BJ (cell line): ENCODE measurements around the gene MAT2A. TPM values are rescaled to one million over a fixed set of nuclear protein-coding genes. Genes with fewer than 3 reads are reported as not detected.
A peak's percentile ranks its signal among the peaks of the same experiment; 100 is the strongest.

Experiments
- CTCF ChIA-PET: fragments of 350-600 bp; formaldehyde crosslinking; extraction: SDS; loops from one replicate; lab custom pipeline; 2021; ENCODE audit warnings: antibody characterized with exemption, inconsistent platforms; lab: Yijun Ruan, JAX
- POLR2A ChIA-PET: fragments of 300-600 bp; sonication (Branson Sonifier 250); formaldehyde crosslinking; extraction: SDS; loops from one replicate; lab custom pipeline; 2021; ENCODE audit warnings: antibody characterized with exemption; lab: Charles Lee
- DNase-seq: peaks from one replicate; pipeline ENCODE4 v3.0.0-alpha.2; 2011; ENCODE audit warnings: low read depth
- H3K27me3 ChIP-seq: 2 replicates; pipeline ENCODE4 v1.6.0; 2011; ENCODE audit warnings: low read length; ENCODE audit not compliant: control insufficient read depth, insufficient read depth
- H3K36me3 ChIP-seq: 2 replicates; pipeline ENCODE4 v1.5.1; 2011; ENCODE audit warnings: low read length; ENCODE audit not compliant: control insufficient read depth, insufficient read depth
- H3K4me3 ChIP-seq: 2 replicates; pipeline ENCODE4 v1.5.1; 2011; ENCODE audit warnings: low read depth, mild to moderate bottlenecking, control low read depth, low read length
- polyA plus RNA-seq: library from polyadenylated mRNA; depleted of rRNA; stranded (reverse); fragments of >200 nt; gene quantifications from 2 replicates; pipeline ENCODE4 v1.2.3, GENCODE V29; 2011
- TF ChIP-seq, protein P1 (sequence below): IDR thresholded peaks from 2 replicates; pipeline ENCODE4 v1.5.1; 2011; ENCODE audit warnings: low read depth, mild to moderate bottlenecking, control low read depth, inconsistent platforms, low read length, moderate library complexity; ENCODE audit not compliant: insufficient read depth

The MAT2A gene
- polyA plus RNA-seq, 1 experiment: 302 TPM

- ChIA-PET POLR2A (no interaction called here), CTCF (interaction anchor here (0.6 to 1.6 kb wide), 3 partner anchors 15 to 142 kb away, joined by 3 to 4 read pairs (median 4); no protein-coding TSS in a partner anchor)
- Histone ChIP-seq H3K27me3 (no peaks in the 10 kb centered on the region), H3K4me3 (no peak overlapping the region), H3K36me3 (no peaks in the 10 kb centered on the region)
- TF ChIP-seq, protein P1, sequence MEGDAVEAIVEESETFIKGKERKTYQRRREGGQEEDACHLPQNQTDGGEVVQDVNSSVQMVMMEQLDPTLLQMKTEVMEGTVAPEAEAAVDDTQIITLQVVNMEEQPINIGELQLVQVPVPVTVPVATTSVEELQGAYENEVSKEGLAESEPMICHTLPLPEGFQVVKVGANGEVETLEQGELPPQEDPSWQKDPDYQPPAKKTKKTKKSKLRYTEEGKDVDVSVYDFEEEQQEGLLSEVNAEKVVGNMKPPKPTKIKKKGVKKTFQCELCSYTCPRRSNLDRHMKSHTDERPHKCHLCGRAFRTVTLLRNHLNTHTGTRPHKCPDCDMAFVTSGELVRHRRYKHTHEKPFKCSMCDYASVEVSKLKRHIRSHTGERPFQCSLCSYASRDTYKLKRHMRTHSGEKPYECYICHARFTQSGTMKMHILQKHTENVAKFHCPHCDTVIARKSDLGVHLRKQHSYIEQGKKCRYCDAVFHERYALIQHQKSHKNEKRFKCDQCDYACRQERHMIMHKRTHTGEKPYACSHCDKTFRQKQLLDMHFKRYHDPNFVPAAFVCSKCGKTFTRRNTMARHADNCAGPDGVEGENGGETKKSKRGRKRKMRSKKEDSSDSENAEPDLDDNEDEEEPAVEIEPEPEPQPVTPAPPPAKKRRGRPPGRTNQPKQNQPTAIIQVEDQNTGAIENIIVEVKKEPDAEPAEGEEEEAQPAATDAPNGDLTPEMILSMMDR: no peak
- DNase-seq: no peak
Measured at GRCh38 chr2:85501248-85501647, 37.7 kb upstream of the MAT2A start.

DNA sequence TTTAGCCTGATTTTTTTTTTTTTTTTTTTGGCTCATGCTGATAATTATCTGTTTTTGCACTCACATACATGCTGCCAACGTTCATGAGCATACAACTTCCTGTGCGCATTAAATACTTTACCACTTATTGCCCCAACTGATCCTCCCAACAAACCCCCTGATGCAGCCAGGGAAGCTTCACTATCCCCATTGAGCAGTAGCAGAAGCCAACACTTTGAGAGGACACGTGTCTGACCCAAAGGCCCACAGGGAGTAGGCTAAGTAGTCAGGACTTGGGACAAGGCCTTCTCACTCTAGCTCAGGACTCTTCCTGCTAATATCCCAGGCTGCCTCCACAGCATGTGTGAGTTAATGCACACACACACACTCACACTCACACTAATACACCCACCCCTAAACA, 36.2 kb upstream of the MAT2A start:
- Histone ChIP-seq H3K27me3 (no peaks in the 10 kb centered on the region), H3K36me3 (no peaks in the 10 kb centered on the region), H3K4me3 (no peak overlapping the region)
- CTCF ChIA-PET: interaction anchor here (1.8 to 1.9 kb wide), 2 partner anchors 31 to 82 kb away, joined by 4 to 7 read pairs; no protein-coding TSS in a partner anchor
- TF ChIP-seq, protein P1: no peak
- DNase-seq: no peak
- POLR2A ChIA-PET: no interaction called here

DNA sequence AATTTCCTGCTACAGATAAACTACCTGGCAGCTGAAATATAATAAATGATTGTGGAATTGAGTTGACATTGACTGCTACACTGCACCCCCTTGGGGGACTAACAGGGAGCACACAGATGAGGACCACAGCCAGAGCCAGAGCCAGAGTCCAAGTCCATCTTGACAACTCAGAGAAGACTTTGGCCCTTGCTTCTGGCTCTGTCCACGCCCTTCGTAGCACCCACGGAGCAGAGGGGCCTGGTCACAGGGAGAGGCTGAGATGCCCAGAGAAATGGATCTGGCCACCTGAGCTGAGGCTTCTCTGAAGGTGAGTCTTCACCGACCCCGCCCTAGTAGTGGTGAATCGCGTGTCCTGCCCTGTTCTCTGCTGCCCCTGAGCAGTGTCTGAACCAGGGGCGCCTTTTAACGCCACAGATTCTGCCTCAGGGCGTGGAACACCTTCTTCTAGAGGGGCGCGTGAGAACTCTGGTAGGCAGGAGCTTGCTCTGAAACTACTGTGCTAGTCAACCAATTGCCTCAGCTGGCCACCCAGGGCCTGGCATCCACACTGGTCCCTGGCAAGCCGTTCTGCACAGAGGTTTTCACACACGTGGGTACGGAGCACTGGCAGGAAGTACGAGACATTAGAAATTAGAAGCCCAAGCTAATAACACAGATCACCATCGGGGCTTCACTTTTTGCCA, 35.7 kb upstream of the MAT2A start:
- H3K27me3 ChIP-seq: no peaks in the 10 kb centered on the region
- no peak overlapping the region for H3K4me3 ChIP-seq
- DNase-seq: no peak
- ChIA-PET CTCF (interaction anchor here (1.8 to 1.9 kb wide), 2 partner anchors 31 to 83 kb away, joined by 4 to 7 read pairs; no protein-coding TSS in a partner anchor), POLR2A (no interaction called here)
- TF ChIP-seq, protein P1: no peak
- H3K36me3 ChIP-seq: no peaks in the 10 kb centered on the region

DNA sequence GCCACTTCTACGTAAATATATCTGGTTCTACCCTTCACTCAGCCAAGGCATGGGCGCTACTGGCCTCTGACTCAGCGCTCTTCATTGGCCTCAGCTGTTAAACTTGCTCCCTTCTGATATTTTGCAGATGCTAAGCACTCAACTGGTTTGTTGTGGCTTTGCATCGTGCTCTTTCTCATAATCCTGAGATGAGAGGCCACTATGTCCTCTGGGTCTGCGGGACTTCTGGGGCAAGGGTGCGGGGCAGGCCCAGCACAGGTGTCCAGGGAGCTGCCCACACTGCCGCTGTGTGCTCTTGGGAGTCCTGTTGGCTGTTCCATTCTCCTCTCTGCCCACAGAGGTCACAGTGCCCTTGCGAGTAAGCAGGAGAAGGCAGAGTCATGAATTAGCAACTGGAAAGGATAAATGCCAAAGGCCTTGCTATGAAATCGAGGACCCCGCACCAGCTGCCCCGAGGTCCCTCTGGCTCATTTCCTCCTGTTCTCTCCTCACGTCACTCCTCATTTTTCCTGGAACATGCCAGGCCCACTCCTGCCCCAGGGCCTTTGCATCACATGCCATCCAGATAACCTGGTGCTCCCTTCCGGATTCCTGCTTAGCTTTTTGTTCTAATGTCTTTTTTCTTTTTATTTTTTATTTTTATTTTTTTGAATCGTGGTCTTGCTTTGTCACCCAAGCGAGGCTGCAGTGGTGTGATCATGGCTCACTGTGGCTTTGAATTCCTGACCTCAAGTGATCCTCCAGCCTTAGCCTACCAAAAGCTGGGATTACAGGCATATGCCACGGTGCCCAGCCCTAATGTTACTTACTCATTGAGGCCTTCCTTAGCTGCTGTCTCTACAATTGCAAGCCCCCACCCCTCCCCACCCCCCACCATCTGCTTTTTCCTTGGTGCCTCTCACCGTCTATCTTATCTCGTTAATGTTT, 34.9 kb upstream of the MAT2A start:
- TF ChIP-seq, protein P1: no peak
- Histone ChIP-seq H3K27me3 (no peaks in the 10 kb centered on the region), H3K4me3 (no peak overlapping the region), H3K36me3 (no peaks in the 10 kb centered on the region)
- peak; percentile 62 for DNase-seq
- CTCF ChIA-PET: interaction anchor here (0.5 to 1.8 kb wide), 4 partner anchors 54 to 527 kb away, joined by 3 to 7 read pairs (median 4); no protein-coding TSS in a partner anchor
- POLR2A ChIA-PET: interaction anchor here (1.2 kb wide), 1 partner anchor 35 kb away, joined by 6 read pairs; the partner anchor contains the start of gene MAT2A
